Muscle of leg (tissue), 11 donors: Measurements from ENCODE around the gene TSPAN19. TPM values are rescaled to one million over a fixed set of nuclear protein-coding genes. Genes with fewer than 3 reads are reported as not detected.
A peak's percentile ranks its signal among the peaks of the same experiment; 100 is the strongest.

Experiments
- DNase-seq: peaks from one replicate; pipeline ENCODE4 v3.0.0; 2013
- H3K27ac ChIP-seq: one replicate; pipeline ENCODE4 v1.5.1; 2013; ENCODE audit warnings: mild to moderate bottlenecking, low read length, control low read depth
- H3K27me3 ChIP-seq: one replicate; pipeline ENCODE4 v1.6.1; 2013; ENCODE audit warnings: low read length; ENCODE audit not compliant: control insufficient read depth, insufficient read depth
- H3K36me3 ChIP-seq: one replicate; pipeline ENCODE4 v1.6.1; 2013; ENCODE audit warnings: low read length; ENCODE audit not compliant: control insufficient read depth, insufficient read depth
- H3K4me1 ChIP-seq: one replicate; pipeline ENCODE4 v1.6.1; 2013; ENCODE audit warnings: low read length; ENCODE audit not compliant: control insufficient read depth, insufficient read depth
- H3K4me3 ChIP-seq: one replicate; pipeline ENCODE4 v1.5.1; 2013; ENCODE audit warnings: low read length, control low read depth
- H3K9me3 ChIP-seq: replicated peaks from 2 replicates; pipeline ENCODE4 v1.6.1; 2013; ENCODE audit warnings: low read depth, low read length; ENCODE audit not compliant: control insufficient read depth
- WGBS: methylation state at CpG from one replicate; pipeline ENCODE4 v1.1.5; 2013; ENCODE audit warnings: missing lambda C conversion rate; ENCODE audit not compliant: insufficient coverage; 5-methylcytosine and 5-hydroxymethylcytosine counted together
- polyA plus RNA-seq, 8 donors: library from polyadenylated mRNA; unstranded; fragments of 120-200 nt; gene quantifications; one replicate each; pipeline versions ENCODE4 v1.2.1 to v1.2.3, GENCODE V29; 2013; ENCODE audit warnings: inconsistent platforms in 1 of 8, low replicate concordance in 1 of 8; ENCODE audit not compliant: insufficient read length in 8 of 8, insufficient read depth in 1 of 8
- total RNA-seq: library from RNA; stranded (reverse); fragments of 120-200 nt; gene quantifications from one replicate; pipeline ENCODE4 v1.2.4, GENCODE V29; 2013

The TSPAN19 gene
- total and polyA plus RNA-seq, 9 donors: 0.04 to 0.58 (median 0.24) TPM; not detected in 3

DNA sequence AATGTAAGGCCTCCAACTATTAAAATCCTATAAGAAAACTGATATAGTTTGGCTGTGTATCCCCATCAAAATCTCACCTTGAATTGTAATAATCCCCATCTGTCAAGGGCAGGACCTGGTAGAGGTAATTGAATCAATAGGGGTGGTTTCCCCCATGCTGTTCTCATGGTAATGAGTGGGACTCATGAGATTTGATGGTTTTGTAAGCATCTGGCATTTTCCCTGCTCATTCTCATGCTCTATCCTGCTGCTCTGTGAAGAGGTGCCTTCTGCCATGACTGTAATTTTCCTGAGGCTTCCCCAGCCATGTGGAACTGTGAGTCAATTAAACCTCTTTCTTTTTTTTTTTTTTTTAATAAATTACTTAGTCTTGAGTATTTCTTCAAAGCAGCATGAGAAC, 31.9 kb downstream of the TSPAN19 start:
- Histone ChIP-seq H3K27me3 (no peaks in the 10 kb centered on the region), H3K27ac (no peak overlapping the region), H3K4me3 (no peak overlapping the region), H3K9me3 (no peaks in the 10 kb centered on the region), H3K4me1 (no peaks in the 10 kb centered on the region), H3K36me3 (no peaks in the 10 kb centered on the region)
- no peak for DNase-seq

DNA sequence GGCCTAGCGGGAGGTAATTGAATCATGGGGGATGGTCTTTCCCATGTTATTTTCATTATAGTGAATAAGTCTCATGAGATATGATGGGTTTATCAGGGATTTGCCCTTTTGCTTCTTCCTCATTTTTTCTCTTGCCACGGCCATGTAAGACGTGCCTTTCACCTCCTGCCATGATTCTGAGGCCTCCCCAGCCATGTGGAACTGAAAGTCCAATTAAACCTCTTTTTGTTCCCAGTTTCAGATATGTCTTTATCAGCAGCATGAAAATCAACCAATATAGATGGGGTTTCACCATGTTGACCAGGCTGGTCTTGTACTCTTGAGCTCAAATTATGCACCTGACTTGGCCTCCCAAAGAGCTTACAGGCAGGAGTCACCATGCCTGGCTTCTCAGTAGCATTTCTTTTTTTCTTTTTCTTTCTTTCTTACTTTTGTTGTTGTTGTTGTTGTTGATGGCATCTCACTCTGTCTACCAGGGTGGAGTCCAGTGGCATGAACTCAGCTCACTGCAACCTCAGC, 33.2 kb downstream of the TSPAN19 start:
- no peaks in the 10 kb centered on the region for H3K9me3 ChIP-seq

DNA sequence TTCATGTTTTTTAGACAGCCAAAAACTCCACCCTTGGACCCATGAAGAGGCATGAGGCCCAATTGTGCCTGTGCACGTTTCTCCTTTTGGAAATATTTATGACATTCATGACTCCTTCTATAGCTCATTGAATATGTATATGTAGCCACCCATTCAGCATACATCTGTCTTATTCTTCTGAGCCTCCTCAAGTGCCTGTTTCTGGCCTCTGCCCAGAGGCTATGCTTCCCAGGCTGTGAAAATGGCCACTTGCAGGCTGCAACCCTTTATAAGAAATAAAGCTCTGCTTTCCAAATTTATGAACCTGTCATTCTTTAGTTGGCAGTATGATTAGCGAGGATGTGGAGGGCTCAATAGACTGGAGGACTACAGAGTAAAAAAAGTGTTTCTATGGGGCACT, 35.3 kb downstream of the TSPAN19 start:
- WGBS: no CpG with 5 or more reads among the region's 2 CpGs
- DNase-seq: no peak
- H3K36me3 ChIP-seq: no peaks in the 10 kb centered on the region
- H3K4me3 ChIP-seq: no peak overlapping the region
- H3K4me1 ChIP-seq: no peaks in the 10 kb centered on the region
- H3K27ac ChIP-seq: no peak overlapping the region
- no peaks in the 10 kb centered on the region for H3K27me3 ChIP-seq
- no peaks in the 10 kb centered on the region for H3K9me3 ChIP-seq

More for the DNA sequence above, 33.2 kb downstream of the TSPAN19 start:
- Histone ChIP-seq H3K4me3 (no peak overlapping the region), H3K36me3 (no peaks in the 10 kb centered on the region), H3K27ac (no peak overlapping the region), H3K4me1 (no peaks in the 10 kb centered on the region), H3K27me3 (no peaks in the 10 kb centered on the region)
- no peak for DNase-seq
- 50% methylated on average over 2 of the region's 3 CpGs for WGBS

DNA sequence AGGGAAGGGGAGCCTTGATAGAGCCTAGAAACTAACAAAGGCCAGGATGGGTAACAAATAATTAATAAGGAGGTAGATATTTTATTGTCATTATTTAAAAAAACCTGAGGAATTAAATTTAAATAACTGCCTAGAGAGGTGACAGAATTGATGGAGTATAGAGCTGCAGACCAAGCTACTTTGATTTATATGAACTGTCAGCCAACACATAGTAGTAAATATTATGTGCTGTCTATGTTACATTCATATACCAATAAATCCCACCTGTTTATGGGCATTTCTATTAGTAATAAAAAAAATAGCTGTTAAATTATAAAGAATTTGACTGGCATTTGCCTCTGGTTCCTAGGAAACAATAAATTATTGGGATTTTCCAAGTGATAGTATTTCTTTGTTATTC, 37.7 kb downstream of the TSPAN19 start:
- no peaks in the 10 kb centered on the region for H3K4me1 ChIP-seq
- H3K4me3 ChIP-seq: no peak overlapping the region
- DNase-seq: no peak
- H3K27me3 ChIP-seq: no peaks in the 10 kb centered on the region
- no peaks in the 10 kb centered on the region for H3K36me3 ChIP-seq
- H3K9me3 ChIP-seq: no peaks in the 10 kb centered on the region
- H3K27ac ChIP-seq: no peak overlapping the region

DNA sequence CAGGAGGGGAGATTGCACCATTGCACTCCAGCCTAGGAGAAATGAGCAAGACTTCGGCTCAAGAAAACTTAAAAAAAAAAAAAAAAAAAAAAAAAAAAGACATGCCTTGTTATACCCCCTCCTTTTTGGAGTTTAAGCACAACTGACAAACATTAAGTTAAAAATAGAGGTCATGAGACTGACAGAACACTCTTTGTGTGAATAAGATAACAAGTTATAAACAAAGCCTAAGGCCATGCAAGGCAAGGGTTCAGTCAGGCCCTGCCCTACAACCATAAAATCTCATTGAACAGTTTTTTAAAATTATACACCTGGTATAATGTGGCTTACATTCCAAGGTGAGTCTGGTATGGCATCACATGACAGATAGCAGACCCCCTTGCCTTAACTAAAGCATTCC, 39.3 kb downstream of the TSPAN19 start:
- no peaks in the 10 kb centered on the region for H3K27me3 ChIP-seq
- no peak overlapping the region for H3K27ac ChIP-seq
- H3K4me3 ChIP-seq: no peak overlapping the region
- H3K9me3 ChIP-seq: no peaks in the 10 kb centered on the region
- no peaks in the 10 kb centered on the region for H3K4me1 ChIP-seq
- no CpG with 5 or more reads among the region's 1 CpG for WGBS
- H3K36me3 ChIP-seq: no peaks in the 10 kb centered on the region
- no peak for DNase-seq

DNA sequence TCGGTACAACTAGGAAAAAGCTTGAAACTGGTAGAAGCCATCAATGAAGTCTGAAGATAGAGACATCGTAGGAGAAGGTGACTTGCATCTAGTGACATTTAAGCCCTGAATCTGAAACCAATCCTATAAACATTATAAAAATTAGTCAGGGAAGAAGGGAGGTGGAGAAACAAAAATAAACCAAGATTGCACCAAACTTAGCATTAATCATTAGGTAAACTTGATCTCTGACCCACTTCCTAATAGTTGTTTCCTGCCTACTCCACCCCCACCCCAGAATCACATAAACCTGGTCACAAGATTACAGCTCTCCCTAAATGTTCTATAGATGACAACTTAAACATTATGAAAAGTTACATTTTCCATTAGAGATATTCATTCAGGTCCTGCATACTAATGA, 40.4 kb downstream of the TSPAN19 start:
- H3K4me3 ChIP-seq: no peak overlapping the region
- no peaks in the 10 kb centered on the region for H3K4me1 ChIP-seq
- DNase-seq: no peak
- H3K27me3 ChIP-seq: no peaks in the 10 kb centered on the region
- WGBS: no CpG with 5 or more reads among the region's 2 CpGs
- H3K27ac ChIP-seq: no peak overlapping the region
- no peaks in the 10 kb centered on the region for H3K36me3 ChIP-seq
- H3K9me3 ChIP-seq: no peaks in the 10 kb centered on the region

DNA sequence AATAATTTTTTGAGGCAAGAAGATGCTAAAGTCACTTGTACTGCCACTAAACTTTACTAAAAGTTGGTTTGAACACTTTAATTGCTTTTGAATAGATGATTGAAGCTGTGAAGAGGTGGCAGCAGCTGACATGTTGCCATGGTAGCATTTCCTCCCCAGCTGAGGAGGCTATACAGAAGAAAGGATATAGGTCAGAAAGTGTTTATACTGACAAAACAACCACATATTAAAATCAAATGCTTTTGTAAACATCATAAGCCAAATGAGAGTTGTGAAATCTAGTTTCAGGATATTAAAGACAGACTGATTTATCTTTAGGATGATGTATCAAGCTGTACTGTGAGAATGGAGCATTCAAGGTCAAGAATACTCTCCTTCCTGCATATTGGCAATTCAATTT, 41.7 kb downstream of the TSPAN19 start:
- H3K36me3 ChIP-seq: no peaks in the 10 kb centered on the region

DNA sequence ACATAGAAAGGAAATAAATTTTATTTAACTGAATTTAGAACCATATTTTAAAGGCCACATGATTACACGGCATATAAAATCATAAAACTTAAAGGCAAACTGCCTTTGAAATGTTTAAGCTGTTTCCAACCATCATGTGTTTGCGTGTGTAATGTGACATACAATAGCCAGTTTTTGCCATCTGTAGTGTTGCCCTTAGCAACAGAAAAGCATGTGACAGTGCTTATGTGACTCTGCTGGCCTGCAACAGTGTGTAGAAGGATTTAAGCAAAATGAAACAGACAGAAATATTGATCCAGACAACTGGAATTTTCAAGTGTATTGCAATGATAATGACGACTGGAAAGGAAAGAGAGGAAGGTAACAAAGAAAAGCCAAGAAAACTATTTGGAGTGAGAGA, 49.5 kb downstream of the TSPAN19 start:
- no peak overlapping the region for H3K4me3 ChIP-seq
- no peaks in the 10 kb centered on the region for H3K4me1 ChIP-seq
- no peaks in the 10 kb centered on the region for H3K27me3 ChIP-seq
- no peak overlapping the region for H3K27ac ChIP-seq
- no peaks in the 10 kb centered on the region for H3K36me3 ChIP-seq
- 40% methylated on average over 1 of the region's 3 CpGs for WGBS
- no peaks in the 10 kb centered on the region for H3K9me3 ChIP-seq
- DNase-seq: peak; percentile 47

More for the DNA sequence above, 41.7 kb downstream of the TSPAN19 start:
- Histone ChIP-seq H3K4me1 (no peaks in the 10 kb centered on the region), H3K27ac (no peak overlapping the region), H3K9me3 (no peaks in the 10 kb centered on the region), H3K27me3 (no peaks in the 10 kb centered on the region), H3K4me3 (no peak overlapping the region)
- no peak for DNase-seq

DNA sequence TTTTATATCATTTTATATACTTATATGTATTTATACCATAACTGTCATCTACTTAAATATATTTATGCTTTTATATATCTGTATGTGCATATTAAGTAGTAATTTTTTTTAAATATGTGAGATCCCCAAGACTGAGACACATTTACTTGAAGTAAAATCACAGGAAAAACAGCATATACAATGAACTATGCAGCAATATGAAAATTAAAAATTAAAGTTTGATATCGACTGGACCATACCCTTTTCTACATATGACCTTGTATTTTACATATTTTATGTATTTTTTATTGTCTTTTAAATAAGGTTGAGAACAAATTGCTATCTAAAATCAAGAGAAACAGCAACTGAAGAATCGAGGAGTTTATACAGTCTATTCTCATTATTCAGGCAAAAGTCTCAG, 50.0 kb downstream of the TSPAN19 start:
- no peak overlapping the region for H3K27ac ChIP-seq
- no peaks in the 10 kb centered on the region for H3K9me3 ChIP-seq
- H3K27me3 ChIP-seq: no peaks in the 10 kb centered on the region
- no peaks in the 10 kb centered on the region for H3K4me1 ChIP-seq
- WGBS: no CpG with 5 or more reads among the region's 2 CpGs
- H3K36me3 ChIP-seq: no peaks in the 10 kb centered on the region
- H3K4me3 ChIP-seq: no peak overlapping the region
- no peak for DNase-seq

DNA sequence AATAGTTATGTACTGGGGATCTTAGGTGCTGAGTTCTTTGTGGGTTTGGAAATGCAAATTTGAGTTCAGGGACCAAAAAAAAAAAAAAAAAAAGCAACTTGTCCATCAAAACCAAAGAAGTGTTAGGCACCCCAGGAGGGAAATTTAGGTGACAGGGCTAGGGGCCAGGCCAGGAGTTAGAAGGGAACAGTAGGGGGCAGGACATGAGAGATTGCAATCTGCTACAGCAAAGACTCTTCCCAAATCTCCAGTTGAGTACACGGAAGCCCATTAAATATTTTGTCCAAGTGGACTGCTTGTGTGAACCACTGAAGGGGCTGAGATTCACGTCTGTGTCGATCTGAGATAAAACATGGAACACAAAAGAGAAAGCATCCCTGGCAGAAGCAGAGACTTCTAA, 52.8 kb downstream of the TSPAN19 start:
- WGBS: no CpG with 5 or more reads among the region's 3 CpGs
- no peak for DNase-seq

DNA sequence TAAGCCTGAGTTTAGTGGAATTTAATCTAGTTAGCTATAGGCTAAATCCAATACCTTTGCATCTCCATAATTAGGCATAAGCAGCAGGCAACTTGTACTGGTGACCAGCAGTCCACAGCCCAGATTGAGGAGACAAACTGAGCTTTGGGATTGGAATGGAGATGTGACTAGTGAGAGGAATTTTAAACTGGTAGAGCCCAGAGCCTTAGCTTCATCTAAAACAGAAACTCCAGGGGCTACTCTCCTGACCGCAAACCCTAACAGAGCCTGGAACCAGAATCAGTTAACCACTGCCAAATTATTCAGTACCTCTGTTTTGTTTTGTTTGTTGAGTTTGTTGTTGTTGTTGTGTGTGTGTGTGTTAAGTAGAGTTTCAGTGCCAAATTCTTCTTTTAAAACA, 53.2 kb downstream of the TSPAN19 start:
- Histone ChIP-seq H3K36me3 (no peaks in the 10 kb centered on the region), H3K4me3 (no peak overlapping the region), H3K9me3 (no peaks in the 10 kb centered on the region), H3K27ac (no peak overlapping the region), H3K27me3 (no peaks in the 10 kb centered on the region), H3K4me1 (no peaks in the 10 kb centered on the region)
- DNase-seq: no peak
- no CpG with 5 or more reads among the region's 1 CpG for WGBS

More for the DNA sequence above, 52.8 kb downstream of the TSPAN19 start:
- Histone ChIP-seq H3K36me3 (no peaks in the 10 kb centered on the region), H3K4me3 (no peak overlapping the region), H3K27me3 (no peaks in the 10 kb centered on the region), H3K27ac (no peak overlapping the region), H3K4me1 (no peaks in the 10 kb centered on the region), H3K9me3 (no peaks in the 10 kb centered on the region)
